OCI-LY1 (cell line): ENCODE measurements around the gene SH3GLB1.
"Not testable (repeated sequence)": the region's sequence is repeated elsewhere in the genome, so short reads cannot be mapped to it uniquely, and the experiment has no call there.

ENCODE experiments used
- H2AFZ ChIP-seq: fragments of 200-600 bp; sonication (generic), shearing (Covaris generic); 2 replicates; pipeline ENCODE4 v1.6.0; 2014; ENCODE audit warnings: antibody characterized with exemption, mild to moderate bottlenecking, low read length
- H3F3A ChIP-seq: fragments of 200-600 bp; sonication (generic), shearing (Covaris generic); 2 replicates; pipeline ENCODE4 v1.6.0; 2014; ENCODE audit warnings: mild to moderate bottlenecking, antibody characterized with exemption, low read length, moderate library complexity; ENCODE audit not compliant: insufficient read depth
- H3K27ac ChIP-seq: fragments of 200-600 bp; sonication (generic); 2 replicates; pipeline ENCODE4 v1.5.1; 2014; ENCODE audit warnings: low read length, mixed run types, mild to moderate bottlenecking, low read depth; ENCODE audit not compliant: poor library complexity, severe bottlenecking
- H3K27me3 ChIP-seq: fragments of 200-600 bp; sonication (generic); 2 replicates; pipeline ENCODE4 v1.6.0; 2014; ENCODE audit warnings: antibody characterized with exemption, mild to moderate bottlenecking, low read length, moderate library complexity; ENCODE audit not compliant: insufficient read depth
- H3K36me3 ChIP-seq: fragments of 200-600 bp; sonication (generic); 2 replicates; pipeline ENCODE4 v1.6.1; 2014; ENCODE audit warnings: mild to moderate bottlenecking, antibody characterized with exemption, low read length, moderate library complexity, mixed read lengths; ENCODE audit not compliant: insufficient read depth
- H3K4me1 ChIP-seq: fragments of 200-600 bp; sonication (generic); 2 replicates; pipeline ENCODE4 v1.5.1; 2014; ENCODE audit warnings: mild to moderate bottlenecking, low read length, moderate library complexity; ENCODE audit not compliant: insufficient read depth, severe bottlenecking
- H3K4me2 ChIP-seq: fragments of 200-600 bp; sonication (generic), shearing (Covaris generic); 2 replicates; pipeline ENCODE4 v1.6.1; 2014; ENCODE audit warnings: low read length
- H3K4me3 ChIP-seq: fragments of 200-600 bp; sonication (generic); 2 replicates; pipeline ENCODE4 v1.5.1; 2014; ENCODE audit warnings: low read length, low read depth, mild to moderate bottlenecking, mixed read lengths; ENCODE audit not compliant: poor library complexity, severe bottlenecking
- H3K79me2 ChIP-seq: fragments of 200-600 bp; shearing (Covaris generic); 2 replicates; pipeline ENCODE4 v1.6.1; 2016; ENCODE audit warnings: mixed run types, low read length, mixed read lengths; ENCODE audit not compliant: insufficient read depth
- H3K9ac ChIP-seq: fragments of 200-600 bp; sonication (generic), shearing (Covaris generic); 2 replicates; pipeline ENCODE4 v1.6.1; 2014; ENCODE audit warnings: mild to moderate bottlenecking, low read length, mixed read lengths
- H3K9me2 ChIP-seq: fragments of 200-600 bp; sonication (generic), shearing (Covaris generic); 2 replicates; pipeline ENCODE4 v1.6.1; 2014; ENCODE audit warnings: low read depth, mild to moderate bottlenecking, low read length, mixed read lengths
- H3K9me3 ChIP-seq: fragments of 200-600 bp; shearing (Covaris generic); 2 replicates; pipeline ENCODE4 v1.6.1; 2014; ENCODE audit warnings: low read length, mixed read lengths
- H4K20me1 ChIP-seq: fragments of 200-600 bp; sonication (generic), shearing (Covaris generic); 2 replicates; pipeline ENCODE4 v1.6.0; 2016; ENCODE audit warnings: mild to moderate bottlenecking, low read length; ENCODE audit not compliant: insufficient read depth
- CTCF ChIP-seq: fragments of 200-600 bp; sonication (generic), shearing (Covaris generic); IDR thresholded peaks from 2 replicates; pipeline ENCODE4 v1.5.1; 2017; ENCODE audit warnings: mild to moderate bottlenecking, antibody characterized with exemption, low read length, moderate library complexity, mixed read lengths
- EZH2 ChIP-seq: fragments of 200-600 bp; sonication (generic), shearing (Covaris generic); IDR thresholded peaks from 2 replicates; pipeline ENCODE4 v1.8.0; 2017; ENCODE audit warnings: borderline replicate concordance, mixed run types, mild to moderate bottlenecking, antibody characterized with exemption, low read length, moderate library complexity, mixed read lengths

SH3GLB1 gene

GRCh38 chr1:86699186-86699585 lies 5.2 kb upstream of the SH3GLB1 start:
- Histone ChIP-seq H3K4me3 (no peak overlapping the region), H4K20me1 (no peaks in the 10 kb centered on the region)

GRCh38 chr1:86701731-86702130 lies 2.6 kb upstream of the SH3GLB1 start:
- Histone ChIP-seq H3K4me2 (no peak overlapping the region), H3K79me2 (peaks cover 15% of the 10 kb centered on the region), H4K20me1 (no peaks in the 10 kb centered on the region), H3F3A (no peaks in the 10 kb centered on the region), H3K9me3 (no peaks in the 10 kb centered on the region), H2AFZ (no peak overlapping the region), H3K36me3 (no peaks in the 10 kb centered on the region), H3K27ac (no peak overlapping the region), H3K27me3 (no peaks in the 10 kb centered on the region), H3K4me3 (no peak overlapping the region), H3K4me1 (peaks cover 21% of the 10 kb centered on the region), H3K9me2 (no peaks in the 10 kb centered on the region), H3K9ac (no peak overlapping the region)
- no peak for TF ChIP-seq CTCF
- no peak for TF ChIP-seq EZH2

More at GRCh38 chr1:86699186-86699585, 5.2 kb upstream of the SH3GLB1 start:
- Histone ChIP-seq H3K27me3 (no peaks in the 10 kb centered on the region), H3K27ac (no peak overlapping the region), H3F3A (no peaks in the 10 kb centered on the region), H3K9me3 (no peaks in the 10 kb centered on the region), H3K9me2 (no peaks in the 10 kb centered on the region), H3K9ac (no peak overlapping the region), H3K36me3 (no peaks in the 10 kb centered on the region), H2AFZ (no peak overlapping the region), H3K79me2 (no peaks in the 10 kb centered on the region), H3K4me2 (no peak overlapping the region), H3K4me1 (peaks cover 10% of the 10 kb centered on the region)
- TF ChIP-seq CTCF = no peak

- peak overlapping the region; percentile 68 for H3K4me2 ChIP-seq
- peaks cover 27% of the 10 kb centered on the region for H3K4me1 ChIP-seq
- H3K36me3 ChIP-seq, H3K9me2 ChIP-seq, H3K9me3 ChIP-seq, H4K20me1 ChIP-seq, H3K9ac ChIP-seq, H3F3A ChIP-seq, H3K27me3 ChIP-seq: not testable (repeated sequence)
- peak overlapping the region; percentile 69 for H3K4me3 ChIP-seq
- peak overlapping the region; percentile 78 for H3K27ac ChIP-seq
- H2AFZ ChIP-seq = peak overlapping the region; percentile 90
- peaks cover 27% of the 10 kb centered on the region for H3K79me2 ChIP-seq
Observed at GRCh38 chr1:86702954-86703494, 1.4 kb upstream of the SH3GLB1 start.

GRCh38 chr1:86703696-86704457 lies 499 bp upstream of the SH3GLB1 start:
- peak overlapping the region; percentile 69 for H3K4me3 ChIP-seq
- H3K79me2 ChIP-seq = peaks cover 35% of the 10 kb centered on the region
- H3K4me1 ChIP-seq = peaks cover 27% of the 10 kb centered on the region
- peak overlapping the region; percentile 68 for H3K4me2 ChIP-seq
- peak overlapping the region; percentile 90 for H2AFZ ChIP-seq
- TF ChIP-seq CTCF = no peak
- no peak for TF ChIP-seq EZH2
- H3F3A ChIP-seq = no peaks in the 10 kb centered on the region
- H3K9me3 ChIP-seq = no peaks in the 10 kb centered on the region
- H3K9ac ChIP-seq = peak overlapping the region; percentile 66
- no peaks in the 10 kb centered on the region for H3K27me3 ChIP-seq
- H4K20me1 ChIP-seq = no peaks in the 10 kb centered on the region
- H3K27ac ChIP-seq = peak overlapping the region; percentile 78
- H3K9me2 ChIP-seq = no peaks in the 10 kb centered on the region
- no peaks in the 10 kb centered on the region; the same call in 1 of the 2 replicates for H3K36me3 ChIP-seq
